Measurements from ENCODE around the gene TMED6.
"Not testable (repeated sequence)": the region's sequence is repeated elsewhere in the genome, so short reads cannot be mapped to it uniquely, and the experiment has no call there.

TMED6 gene

GRCh38 chr16:69298261-69298660 lies 53.3 kb downstream of the TMED6 start:
- no peak for DNase-seq

- not testable (repeated sequence) for DNase-seq
Observed at GRCh38 chr16:69296771-69297170, 54.8 kb downstream of the TMED6 start.

- DNase-seq = no peak
Observed at GRCh38 chr16:69294051-69294450, 57.5 kb downstream of the TMED6 start.

GRCh38 chr16:69293401-69293800 lies 58.2 kb downstream of the TMED6 start:
- no peak for DNase-seq
